Measurements from ENCODE around the gene P4HB.
"Not testable (repeated sequence)": the region's sequence is repeated elsewhere in the genome, so short reads cannot be mapped to it uniquely, and the experiment has no call there.

P4HB gene

DNA sequence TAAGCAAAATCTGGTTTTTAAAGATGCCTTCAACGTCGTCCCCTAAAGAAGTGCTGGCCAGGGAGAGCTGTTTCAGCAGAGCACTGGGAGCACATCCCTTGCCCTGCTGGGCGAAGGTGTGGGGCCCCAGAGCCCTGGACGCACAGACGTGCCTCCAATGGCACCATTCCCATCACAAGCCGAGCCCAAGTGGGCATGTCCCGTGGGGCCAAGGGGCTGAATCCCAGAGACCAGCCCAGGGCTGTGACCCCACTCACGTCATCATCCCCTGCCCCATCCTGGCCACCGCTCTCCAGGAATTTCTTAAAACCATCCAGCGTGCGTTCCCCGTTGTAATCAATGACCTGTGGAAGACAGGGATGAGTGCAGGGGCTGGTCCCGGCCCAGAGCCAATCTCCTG is 15.4 kb downstream of the P4HB start:
- no peak for DNase-seq

DNA sequence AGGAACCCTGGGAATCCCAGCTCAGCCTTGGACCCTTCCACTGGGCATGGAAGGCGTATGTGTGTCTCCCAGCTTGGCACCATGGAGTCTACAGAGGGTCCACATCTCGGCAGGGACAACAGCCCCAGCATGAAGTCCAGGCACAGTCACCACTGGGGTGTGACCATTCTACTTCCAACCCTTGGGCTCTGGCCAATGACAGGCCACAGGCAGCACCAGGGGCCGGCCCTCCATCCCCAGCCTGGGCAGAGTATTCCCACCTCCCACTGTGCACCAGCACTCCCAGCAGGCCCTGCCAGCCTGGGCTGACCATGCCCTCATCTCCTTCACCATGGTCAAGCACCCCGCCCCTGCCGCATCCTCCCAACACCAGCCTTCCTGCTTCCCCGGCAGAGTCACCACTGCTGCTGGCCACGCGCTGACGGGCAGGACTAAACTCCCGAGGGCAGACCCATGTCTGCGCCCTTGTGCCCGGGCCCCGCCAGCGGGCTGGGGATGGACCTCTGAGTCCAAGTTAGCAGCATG is 15.9 kb downstream of the P4HB start:
- no peak for DNase-seq

DNA sequence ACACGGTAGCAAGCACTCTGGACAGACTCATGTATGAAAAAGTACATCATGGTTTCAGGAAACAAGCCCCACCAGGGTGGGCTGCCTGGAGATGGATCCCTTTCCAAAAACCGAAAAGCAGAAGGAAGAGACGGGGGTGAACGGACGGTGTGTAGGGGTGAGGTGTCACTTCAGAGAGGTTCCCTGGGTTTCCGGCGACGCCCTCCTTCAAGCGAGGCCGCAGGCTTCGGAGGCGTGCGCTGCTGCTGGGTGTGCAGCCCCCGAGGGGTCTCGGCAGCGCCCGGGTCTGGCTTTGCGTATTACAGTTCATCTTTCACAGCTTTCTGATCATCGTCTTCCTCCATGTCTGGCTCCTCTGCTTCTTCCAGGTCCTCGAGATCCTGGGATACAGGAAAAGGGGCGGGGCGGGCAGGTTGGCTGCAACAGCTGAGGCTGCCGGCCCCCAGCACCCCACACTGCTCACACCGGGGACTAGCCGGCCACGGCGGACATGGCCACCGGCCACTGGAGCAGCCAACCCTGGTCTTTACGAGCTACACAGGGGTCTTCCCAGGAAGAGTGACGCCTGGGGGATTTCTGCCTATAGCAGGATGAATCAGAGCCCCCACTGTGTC is 16.5 kb downstream of the P4HB start:
- no peak for DNase-seq

DNA sequence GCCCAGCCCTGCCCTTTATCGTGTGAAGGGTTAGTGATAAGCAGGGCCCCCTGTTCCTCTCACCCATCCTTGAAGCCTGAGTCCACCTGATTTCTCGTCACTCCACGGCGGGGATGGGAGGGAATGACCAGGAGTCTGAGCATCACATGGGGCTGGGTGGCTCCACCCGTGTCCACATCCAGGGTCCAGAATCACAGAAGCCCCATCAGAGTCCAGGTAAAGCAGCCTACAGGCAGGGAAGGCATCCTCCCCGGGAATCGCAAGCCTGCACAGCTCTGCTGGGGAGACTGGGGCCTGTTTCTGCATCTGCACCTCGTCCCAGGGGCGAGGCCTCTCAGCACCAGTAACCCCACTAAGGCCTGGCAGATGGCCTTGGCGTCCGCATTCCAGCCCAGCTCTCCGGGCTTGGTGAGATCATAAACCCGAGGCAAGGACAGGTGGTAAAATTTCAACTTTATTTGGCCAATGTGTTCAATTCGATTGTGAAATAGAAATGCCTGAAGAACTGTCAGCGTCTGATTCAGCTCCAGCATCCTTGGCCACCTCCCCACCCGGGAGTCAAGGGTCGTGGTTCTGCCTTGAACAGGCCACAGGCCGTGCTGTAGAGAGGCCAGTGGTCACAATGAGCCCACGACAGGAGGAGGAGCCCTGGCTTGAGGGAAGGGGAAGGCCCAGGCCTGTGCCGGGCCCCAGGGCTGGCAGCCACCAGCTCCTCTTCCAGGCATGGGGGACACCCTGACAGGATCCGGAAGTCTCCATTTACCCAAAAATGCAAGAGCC is 17.4 kb downstream of the P4HB start:
- DNase-seq = no peak

DNA sequence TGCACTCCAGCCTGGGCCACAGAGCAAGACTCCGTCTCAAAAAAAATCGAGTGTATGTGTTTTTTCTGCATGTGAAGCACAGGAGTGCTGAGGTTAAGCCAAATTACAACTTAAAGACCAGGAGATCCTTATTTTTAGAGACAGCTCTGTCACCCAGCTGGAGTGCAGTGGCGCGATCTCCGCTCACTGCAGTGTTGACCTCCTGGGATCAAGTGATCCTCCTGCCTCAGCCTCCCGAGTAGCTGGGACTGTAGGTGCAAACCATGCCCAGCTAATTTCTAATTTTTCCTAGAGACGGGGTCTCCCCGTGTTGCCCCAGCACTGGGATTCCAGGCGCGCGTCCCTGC is 18.0 kb downstream of the P4HB start:
- no peak for DNase-seq

DNA sequence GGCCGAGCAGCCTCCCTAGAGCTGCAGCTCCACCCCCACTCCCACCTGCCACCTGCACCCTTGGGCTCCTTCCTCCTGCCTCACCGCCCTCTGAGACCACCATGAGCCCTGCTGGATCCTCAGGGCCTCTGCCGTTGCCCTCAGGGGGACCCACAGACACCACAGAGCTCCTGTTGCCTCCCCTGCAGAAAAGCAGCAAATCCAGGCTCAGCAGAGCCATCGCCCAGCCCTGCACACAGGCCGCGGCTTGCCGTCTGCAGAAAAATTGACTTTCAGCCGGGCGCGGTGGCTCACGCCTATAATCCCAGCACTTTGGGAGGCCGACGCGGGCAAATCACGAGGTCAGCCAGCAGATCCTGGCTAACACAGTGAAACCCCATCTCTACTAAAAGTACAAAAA is 18.5 kb downstream of the P4HB start:
- no peak for DNase-seq

DNA sequence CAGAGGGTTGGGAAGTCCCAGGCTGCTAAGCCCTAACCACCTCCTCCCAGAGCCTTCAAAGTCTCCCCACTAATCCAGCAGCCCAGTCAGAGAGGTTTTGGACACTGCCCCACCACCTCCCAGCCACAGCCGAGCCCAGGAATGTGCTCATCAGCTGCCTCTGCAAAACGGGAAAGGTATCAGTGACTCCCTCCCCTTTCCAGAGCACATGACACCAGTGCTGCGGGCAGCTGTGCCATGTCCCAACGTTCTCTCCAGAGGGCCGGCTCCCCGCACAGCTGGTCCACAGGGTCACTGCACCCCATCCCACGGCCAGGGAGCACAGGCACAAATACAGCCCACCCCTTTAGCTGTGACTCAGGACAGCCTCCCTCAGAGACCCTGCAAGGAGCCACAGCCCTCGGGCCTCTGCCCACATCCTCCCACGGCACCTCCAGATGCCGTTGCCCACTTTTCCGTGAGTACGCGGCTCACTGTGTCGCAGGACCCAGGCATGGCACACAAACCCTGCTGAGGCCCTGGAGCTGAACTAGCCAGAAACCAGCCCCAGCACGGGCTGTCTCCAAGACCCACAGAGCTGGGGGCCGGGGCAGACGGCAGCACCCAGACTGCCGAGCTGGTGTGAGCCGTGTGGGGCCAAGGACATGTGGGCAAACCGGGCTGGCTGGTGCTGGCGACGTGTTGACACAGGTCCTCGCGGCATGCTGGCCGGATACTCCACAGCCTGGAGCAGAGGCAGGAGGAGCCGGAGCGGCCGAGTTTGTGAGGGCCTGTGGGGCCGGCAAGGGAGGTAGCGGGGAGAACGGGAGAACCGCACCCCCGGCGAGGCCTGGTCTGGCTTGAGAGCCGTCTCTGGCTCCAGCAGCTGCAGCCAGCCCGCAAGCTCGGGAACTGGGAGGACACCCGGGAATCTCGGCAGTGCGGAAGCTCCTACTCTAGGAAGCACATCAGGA is 19.2 kb downstream of the P4HB start:
- DNase-seq = no peak

DNA sequence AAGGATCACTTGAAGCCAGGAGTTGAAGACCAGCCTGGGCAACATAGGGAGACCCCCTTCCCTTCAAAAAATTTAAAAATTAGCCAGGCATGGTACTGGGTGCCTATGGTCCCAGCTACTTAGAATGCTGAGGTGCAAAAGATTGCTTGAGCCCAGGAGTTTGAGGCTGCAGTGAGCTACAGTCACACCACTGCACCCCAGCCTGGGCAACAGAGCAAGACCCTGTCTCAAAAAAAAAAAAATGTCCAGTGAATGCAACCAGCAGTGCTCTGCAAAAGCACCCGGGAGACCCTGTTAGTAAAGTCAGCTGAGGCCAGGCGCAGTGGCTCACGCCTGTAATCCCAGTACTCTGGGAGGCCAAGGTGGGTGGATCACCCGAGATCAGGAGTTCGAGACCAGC is 20.3 kb downstream of the P4HB start:
- not testable (repeated sequence) for DNase-seq

DNA sequence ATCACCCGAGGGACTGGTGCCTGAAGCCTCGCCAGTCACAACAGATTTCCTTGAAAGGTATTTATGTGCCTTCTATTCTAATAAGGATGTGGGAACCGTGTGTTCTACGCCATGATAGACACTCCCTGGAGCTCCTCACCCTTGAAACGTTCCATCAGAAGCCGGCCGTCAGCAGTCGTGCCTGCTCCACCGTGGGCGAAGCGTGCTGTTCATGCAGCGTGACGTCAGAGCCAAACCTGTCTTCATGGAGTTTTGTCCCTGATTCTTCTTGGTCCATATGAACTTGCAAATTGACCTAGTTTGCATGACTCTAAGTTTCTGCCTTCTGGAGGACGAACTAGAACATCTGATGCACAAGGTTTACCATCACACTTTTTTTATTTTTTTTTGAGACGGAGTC is 21.0 kb downstream of the P4HB start:
- no peak for DNase-seq

DNA sequence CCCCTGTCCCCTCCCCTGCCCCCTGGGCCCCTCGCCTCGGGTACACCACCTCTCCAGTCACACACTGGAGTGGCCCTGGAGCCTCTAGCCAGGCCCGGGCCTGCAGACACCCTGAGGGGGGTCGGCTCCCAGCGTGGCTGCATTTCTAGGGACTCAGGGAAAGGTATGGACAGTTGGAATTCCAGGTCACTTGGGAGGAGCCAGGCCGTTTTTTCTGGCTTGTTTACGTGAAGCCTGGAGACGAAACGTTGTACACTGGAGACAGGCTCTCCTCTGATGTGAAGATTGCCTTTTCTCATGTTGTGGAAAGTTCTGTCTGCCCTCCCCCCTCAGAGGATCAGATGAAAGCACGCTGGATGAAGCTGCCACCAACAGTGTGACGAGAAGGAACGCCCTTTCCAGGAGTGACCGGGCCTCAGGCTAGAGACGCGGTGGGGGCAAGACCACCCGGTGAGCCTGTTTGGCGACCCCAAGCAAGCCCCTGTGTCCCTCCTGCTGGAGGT is 21.5 kb downstream of the P4HB start:
- no peak for DNase-seq

DNA sequence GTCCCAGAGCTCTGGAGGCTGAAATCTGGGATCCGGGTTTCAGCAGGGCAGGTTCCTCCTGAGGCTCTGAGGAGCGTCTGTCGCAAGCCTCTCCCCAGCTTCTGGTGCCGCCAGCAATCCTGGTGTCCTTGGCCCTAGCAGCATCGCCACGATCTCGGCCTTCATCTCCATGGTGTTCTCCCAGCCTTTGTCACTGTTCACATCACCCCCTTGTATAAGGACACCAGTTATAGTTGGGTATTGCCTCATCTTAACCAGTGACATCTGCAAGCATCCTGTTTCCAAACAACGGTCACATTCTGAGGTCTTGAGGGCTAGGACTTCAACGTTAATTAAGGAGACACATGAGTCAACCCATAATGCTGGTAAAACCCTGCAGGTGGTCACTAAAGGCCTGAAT is 22.7 kb downstream of the P4HB start:
- no peak for DNase-seq

DNA sequence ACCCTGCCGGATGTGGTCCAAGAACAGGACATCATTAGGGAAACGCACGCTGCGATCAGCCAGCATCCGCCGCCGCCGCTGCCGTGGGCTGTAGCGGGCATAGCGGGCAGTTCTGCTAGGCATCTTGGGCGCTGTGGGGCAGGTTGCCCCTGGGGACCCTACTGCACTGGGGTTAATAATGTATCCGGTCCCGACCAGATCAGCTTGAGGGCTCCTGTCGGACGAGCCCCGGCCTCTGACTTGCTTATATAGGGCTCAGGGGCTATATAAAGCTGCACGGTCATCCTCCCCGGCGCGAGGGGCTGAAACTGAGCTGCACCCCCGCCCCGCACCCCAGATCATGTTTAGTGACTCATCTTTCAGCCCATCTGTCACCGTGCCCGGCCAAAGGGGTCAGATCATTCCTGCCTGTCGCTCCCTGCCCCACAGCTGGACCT is 25.5 kb downstream of the P4HB start, which contains the start of gene PPP1R27:
TSS of gene PPP1R27 (minus strand) at position 220 of the 437 bp plus-strand sequence. CDS start at position 123, 97 bp downstream.
- no peak for DNase-seq

DNA sequence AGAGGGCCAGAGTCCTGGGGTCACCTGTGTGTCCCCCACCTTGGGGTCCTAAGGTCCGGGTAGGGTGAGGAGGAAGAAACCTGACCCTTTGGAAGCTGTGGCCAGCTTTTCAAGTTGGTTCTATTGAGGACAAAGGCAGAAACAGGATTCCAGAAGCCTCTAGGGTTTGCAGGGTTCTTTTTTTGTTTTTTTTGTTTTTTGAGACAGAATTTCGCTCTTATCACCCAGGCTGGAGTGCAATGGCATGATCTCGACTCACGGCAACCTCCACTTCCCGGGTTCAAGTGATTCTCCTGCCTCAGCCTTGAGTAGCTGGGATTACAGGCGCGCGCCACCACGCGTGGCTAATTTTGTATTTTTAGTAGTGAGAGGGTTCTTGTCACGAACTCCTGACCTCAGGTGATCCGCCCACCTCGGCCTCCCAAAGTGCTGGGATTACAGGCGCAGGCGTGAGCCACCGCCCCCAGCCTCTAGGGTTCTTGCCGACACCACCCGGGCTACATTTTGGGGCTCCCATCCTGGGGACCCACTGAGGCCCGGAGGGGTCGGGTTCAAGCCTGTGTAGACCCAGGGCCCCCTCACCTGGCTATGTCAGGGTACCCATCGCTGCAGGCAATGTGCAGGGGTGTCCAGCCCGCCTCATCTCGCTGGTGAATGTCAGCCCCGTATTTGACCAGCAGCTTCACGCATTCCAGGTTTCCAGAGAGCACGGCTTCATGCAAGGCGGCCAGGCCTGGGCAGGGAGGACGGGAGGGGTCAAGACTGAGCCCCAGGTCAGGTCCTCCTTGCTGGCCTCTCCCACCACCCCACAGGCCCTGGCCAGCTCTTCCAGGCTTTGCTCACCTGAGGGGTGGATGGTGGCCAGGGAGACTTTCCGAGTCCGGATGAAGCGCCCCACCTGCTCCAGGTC is 26.2 kb downstream of the P4HB start:
- DNase-seq = no peak

DNA sequence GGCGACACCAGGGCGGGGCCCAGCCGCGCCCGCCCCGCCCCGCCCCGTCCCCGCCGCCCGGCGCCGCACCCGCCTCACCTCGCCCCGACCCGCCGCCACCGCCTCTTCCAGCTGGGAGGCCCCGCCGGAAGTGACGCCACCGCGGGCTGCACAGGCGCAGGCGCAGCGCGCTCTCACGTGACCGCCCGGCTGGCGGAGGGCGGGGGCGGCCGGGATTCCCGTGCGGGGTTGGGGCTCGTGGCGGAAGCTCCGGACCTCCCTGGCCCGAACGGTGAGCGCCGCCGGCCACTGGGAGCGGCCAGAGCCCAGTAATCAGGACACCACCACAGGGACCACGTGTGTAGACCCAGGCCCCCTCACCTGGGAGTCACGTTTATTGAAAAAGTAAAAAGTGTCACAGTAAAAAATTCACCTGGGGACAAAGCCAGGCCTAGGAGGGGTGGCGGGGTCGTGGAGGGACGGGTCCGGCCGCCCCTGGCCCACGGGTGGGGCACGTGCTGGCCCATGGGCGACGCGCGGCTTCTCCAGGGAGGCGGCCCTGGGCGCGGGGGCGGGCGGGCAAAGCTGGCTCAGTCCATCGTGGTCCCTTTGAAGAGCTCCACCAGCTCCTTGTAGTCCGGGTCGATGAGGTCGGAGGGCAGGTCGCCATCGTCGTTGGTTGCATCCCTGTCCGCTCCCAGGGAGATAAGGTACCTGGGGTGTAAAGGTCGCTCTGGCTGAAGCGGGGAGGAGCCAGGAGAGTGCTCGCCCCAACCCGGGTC is 27.0 kb downstream of the P4HB start, which contains the start of gene MCRIP1:
TSS of gene MCRIP1 (minus strand) at position 132 of the 761 bp plus-strand sequence. CDS start 8,785 bp downstream, outside the sequence.
- peak; percentile 91 for DNase-seq

DNA sequence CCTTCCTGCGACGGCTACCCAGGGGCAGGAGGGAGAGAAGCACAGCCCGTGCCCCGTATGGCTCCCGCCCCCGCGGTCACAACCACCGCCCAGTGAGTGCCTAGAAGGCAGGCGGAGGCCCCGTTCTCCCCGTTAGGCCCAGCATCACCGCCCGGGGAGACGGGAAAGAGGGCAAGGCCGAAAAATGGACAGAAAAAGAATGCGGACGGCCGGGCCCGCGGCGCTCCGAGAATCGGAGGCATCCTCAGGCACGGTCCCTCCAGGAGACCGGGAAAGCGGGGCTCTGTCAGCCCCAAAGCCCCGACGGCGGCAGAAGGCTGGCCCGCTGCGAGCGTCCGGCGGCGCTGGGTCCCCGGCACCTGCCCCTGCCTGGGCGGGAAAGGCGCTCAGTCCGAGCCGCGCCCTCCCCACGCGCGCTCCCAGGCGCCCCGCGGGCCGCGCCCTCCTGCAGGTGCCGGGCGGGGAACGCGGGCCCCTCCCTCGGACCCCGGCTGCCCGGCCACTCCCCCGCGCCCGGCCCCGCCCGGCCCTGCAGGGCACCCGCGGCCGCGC is 27.7 kb downstream of the P4HB start:
- no peak for DNase-seq

DNA sequence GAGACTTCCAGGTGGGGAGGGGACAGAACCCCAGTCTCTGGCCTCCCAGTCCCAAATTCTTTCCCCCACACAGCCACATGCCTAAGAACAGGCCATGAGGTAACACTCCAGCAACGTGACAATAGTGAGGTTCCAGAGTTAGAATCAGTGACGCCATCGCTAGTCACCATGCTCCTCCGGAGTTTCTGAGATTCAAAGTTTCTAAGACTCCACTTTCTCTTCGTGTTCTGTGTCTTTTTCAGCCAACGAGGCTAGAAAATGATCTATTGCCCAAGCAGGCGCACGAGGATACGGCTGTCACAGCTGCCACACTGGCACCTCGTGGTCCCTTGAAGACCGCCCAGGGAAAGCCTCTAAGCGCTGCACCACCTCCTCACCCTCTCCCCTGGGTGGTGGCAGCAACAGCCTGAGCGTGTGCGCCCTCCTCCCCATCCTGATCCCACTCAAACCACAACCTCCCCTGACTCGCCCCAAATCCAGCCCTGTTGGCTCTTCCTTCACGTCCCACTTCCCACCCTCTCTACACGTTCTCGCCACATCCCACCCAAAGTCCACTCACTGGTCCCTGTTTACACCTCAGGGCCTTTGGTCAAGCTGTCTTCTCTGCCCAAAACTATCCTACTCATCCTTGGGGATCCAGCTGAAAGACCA is 28.3 kb downstream of the P4HB start:
- no peak for DNase-seq

DNA sequence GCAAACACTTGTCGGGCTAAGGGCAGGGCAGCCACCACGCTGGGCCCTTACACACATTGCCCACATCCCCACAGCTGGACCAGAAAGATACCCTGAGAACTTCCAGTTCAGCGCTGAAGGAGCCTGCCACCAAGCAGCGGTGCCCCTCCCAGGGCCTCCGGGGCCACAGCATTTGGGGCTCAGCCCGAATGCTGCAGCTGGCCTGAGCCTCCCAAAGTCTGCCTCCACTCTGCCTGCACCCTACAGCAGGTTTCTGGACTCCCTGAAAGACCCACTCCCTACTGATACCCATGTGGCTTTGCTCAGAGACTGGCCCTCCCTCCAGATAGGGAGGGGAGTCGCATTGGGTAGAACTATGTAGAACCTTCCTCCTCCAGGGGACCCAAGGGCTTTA is 28.8 kb downstream of the P4HB start:
- DNase-seq = no peak

DNA sequence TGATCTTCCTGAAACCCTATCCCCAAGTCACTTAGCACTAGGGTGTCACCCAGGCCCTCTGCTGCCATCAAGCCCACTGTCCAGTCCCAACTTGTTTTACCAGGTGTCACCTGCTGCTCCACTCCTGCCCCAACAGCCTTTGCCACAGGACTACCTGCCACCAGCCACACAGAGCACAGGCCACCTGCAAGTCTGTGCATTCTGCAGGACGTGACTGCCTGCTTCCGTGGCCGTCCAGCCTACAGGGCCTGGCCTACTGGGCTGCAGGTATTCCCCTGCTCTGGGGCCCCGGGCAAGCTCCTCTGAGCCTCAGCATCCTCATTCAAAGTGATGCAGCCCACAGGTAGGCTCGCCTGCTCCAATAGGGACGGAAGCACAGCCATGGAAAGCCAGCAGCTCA is 30.5 kb downstream of the P4HB start:
- DNase-seq = no peak

DNA sequence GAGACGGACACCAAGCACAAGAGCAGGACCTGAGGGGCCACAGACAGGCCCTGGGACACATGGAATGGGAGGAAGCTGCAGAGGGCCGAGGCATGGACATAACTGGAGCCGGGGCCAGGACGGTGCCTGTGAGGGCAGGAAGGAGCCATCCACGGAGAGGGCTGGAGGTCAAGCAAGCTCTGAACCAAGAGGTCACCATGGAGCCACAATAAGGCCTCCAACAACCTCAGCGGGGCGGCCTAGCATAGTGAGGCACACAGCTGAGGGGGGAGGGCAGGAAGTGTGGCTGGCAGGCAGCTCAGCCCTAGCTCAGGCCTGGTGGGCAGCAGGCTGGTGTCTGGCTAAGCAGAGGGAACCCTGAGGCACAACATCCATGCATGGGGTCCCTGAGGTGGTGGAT is 31.7 kb downstream of the P4HB start:
- DNase-seq = no peak

DNA sequence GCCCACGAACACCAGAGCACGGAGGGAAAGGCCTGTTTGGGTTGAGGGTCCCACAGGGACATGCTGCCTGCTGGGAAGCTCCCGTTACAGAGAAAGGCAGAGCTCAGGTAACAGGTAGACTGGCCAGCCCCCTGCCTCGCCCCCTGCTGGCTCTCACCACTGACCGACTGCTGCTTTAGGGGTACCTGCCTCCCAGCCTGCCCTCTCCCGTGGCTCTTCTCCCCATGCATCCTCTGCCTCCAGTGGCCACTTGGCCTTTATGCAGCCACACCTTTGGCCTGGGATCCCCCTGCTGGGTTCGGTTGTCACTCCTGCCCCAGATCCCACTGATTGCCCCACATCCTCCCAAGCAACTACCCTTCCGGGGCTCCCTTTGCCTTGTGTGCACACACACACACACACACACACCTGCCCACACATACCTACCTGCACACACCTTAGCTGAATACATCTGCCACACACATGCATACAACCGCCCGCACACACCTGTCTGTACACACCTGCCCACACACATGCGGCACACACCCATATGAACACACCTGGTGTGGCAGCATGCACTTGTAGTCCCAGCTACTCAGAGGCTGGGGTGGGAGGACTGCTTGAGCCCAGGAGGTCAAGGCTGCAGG is 34.4 kb downstream of the P4HB start:
- no peak for DNase-seq

Data from amniotic stem cell (primary cell).